ENCODE results near the gene AMOT.
A peak's percentile ranks its signal among the peaks of the same experiment; 100 is the strongest.

AMOT gene

DNA sequence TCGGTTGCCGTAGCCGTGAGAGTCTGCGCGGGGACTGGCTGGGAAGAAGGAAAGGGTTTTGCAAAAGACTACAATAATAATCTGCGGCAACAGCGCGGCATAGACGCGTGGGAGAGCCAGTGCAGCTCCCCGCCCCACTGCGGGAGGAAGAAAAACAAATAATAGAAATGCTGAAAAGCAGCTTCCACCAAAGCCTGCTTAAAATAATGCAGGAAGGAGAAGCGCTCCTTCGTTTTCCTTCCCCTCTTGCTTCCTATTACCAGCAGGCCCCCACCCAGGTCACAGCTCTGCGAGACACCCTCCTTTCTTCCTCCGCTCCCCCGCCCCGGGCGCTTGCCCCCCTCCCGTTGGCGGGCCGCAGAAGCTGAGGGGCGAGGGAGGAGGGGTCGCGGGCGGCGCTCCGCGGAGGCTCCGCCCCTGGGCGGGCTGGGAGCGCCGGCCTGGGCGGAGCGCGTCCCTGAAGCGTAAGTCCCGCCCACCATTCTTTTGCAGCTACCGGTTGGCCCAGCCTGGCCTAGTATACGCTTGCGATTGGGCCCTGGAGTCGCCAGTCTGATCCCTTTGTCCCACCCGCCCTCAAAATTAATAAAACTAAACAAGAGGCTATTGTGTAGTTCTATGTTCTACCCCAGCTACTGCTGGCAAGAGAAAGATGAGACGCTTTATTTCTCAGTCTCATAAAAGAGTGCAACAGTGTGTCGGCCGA, 636 bp upstream of the AMOT start:
- peak; percentile 73 for DNase-seq (ENCODE audit: low spot score)

DNA sequence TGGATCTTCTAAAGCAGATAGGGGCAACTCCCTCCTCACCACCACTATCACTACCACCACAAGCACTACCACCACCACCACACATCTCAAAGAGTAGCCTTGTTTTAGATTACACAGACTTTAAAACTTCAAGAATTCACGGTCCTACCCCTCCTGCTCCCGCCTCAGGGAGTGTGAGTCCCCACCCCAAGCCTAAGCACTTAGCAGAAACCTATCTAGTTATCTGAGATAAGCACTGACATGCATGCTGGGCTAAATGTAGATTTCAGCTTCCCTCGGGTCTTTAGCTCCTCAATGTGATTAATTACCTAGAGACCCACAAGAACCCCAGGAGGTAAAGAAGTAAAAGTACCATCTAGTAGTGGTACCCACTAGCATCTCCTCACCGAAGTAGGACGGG, 775 bp downstream of the AMOT start:
- DNase-seq (ENCODE audit: low spot score): no peak

DNA sequence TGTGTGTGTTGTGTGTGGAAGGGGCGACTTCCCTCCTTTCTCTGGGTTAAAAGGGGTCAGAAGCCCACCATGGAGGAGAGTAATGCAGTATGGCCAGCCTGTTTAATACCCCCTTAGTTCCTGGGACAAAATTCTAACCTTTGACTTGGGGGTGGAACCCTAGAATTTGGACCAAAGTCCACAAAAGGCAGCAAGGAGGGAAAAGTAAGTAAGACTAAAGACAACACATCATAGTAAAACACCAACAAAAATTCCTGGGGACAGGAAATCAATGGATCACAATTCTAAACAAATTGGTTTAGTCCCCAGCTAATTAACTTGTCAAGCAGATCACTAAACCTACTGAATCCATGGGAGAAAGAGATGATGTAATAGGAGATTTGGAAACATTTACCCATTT, 3.1 kb downstream of the AMOT start:
- DNase-seq (ENCODE audit: low spot score): no peak

DNA sequence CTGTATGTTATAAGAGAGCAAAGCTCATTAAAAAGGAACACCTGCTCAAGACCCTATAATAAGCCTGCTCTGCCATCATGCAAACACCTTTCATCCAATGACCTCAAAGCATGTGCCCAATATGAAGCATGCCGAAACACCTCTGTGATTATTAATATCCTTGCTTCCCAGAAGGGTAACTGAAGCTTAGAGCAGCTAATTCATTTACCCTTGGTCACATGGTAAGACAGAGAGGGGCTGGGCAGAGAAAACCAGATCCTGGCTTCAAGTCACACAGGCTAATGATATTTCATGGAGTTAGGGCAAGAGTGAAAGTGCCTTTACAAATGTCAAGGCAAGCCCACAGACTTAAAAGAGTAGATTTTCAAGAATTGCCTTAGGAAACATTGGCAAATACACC, 5.6 kb downstream of the AMOT start:
- DNase-seq (ENCODE audit: low spot score): no peak

DNA sequence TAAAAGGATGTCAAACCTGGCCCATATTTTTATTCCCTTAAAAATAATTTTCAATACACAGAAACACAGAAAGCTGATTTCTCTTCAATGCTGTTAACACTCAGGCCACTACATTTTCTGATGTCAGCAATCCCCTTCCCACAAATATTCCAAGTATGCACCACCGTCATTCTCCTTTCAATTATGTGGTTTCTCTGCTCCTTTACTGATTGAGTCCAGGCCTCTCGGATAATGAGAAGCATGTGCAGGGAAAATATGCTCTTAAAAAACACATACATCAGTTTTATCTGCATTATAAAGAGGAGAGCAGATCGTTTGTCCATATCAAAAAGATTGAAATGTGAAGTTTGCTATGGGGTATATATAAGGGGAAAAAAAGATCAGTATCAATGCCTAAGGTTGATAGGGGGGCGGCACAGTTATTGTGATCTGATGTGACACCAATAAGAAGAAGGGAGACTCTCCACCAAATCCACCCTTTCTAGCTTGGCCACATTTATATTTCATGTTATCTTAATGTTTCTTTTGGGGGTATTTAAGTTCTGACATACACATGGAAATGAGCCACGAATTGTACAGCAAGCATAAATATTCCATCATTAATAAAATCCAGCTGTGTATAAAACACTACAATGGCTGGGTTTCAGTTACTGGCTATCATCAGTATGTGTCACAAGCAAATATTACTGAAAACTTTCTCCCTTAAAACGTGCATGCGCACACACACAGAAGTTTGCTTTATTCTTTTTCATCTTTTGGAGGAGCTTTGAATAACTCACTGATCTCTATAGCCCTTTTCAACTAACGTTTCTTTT, 6.4 kb downstream of the AMOT start:
- no peak for DNase-seq (ENCODE audit: low spot score)

DNA sequence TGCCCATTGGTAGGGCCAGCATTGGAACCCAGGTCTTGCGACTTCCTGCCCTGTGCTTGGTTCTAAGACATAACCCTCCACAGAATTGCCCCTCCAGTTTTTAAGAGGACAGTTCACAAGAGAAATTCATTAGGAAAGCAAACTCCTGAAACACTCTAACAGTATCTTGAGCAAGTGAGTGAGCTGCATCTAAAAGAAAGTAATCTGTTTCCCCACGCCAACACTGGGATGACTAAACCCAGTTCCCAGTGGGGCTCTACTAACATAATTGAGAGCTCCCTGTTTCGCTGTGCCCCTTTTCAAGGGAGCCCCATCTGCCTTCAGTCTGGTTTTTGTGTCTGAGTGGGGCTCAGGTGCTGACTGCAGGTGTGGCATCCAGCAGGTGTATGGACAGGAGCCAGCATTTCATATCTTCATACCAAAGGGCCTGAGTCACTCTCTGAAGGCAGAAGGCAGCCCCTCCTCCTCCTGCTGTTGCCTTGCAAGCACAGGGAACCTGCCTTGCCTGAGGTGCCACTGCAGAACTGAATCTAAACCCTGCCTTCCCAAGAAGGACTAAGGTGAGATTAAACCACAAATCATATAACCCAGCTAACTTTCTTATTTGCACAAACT, 8.0 kb downstream of the AMOT start:
- no peak for DNase-seq (ENCODE audit: low spot score)

DNA sequence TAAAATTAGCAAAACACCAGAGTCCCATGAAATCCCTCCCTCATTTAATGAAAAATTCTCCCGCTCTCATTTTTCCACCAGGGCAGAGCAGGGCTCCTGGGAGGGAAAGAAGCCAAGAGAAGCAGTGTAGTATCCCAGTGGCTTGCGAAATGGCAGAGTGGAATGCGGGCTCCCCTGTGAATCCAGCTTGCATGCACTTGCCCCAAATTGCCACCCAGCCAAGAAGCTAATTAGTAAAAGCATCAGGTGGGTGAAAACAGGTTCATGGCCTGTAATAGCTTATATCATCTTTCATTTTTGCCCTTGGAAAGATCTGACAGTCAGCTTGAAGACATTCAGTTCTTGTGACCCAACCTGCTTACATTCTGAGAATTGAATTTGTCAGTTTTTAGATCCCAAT, 10.1 kb downstream of the AMOT start:
- no peak for DNase-seq (ENCODE audit: low spot score)

DNA sequence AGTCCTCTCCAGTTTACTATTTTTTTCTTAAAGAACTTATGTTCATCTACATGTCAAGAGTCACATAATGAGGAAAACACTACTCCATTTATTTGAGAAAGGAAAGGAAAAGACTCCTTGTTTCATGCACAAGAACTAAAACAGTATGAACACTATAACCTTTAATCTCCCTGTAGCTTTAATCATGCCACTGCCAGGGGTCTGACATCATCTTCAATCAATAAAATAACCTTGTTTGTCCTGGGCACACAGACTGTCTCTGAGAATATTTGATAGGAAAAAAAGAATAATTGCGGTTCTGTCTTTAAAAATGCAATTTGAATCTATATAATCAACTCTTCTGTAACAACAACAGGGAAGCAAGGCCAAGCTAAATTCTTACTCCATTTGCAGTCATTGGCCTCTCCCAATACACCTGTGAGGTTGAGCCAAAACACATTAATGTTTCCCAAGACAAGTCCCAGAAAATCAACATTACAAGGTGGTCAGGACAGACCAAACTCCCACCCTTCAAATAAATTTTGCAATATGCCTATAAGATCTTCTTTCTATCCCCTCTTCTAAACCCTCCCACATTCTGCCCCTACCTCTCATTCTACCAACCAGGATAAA, 13.2 kb downstream of the AMOT start:
- DNase-seq (ENCODE audit: low spot score): no peak

DNA sequence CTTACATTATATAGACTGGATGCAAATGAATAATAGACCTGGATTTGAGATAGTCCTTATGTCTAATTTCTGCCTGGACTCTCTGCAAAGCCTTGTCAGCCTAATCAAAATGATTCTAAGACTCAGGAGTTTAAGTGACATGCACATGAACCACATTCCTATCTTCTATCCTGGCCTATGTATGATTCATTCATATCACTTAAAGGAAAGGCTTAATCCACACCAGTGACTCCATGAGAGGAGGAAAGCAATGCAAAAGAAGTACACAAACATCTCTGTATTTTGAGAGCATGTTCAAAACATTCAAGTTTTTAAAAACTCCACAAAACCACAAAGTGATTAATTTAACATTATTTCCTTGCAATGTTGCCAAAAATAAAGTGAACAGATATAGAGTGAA, 14.6 kb downstream of the AMOT start:
- DNase-seq (ENCODE audit: low spot score): no peak

DNA sequence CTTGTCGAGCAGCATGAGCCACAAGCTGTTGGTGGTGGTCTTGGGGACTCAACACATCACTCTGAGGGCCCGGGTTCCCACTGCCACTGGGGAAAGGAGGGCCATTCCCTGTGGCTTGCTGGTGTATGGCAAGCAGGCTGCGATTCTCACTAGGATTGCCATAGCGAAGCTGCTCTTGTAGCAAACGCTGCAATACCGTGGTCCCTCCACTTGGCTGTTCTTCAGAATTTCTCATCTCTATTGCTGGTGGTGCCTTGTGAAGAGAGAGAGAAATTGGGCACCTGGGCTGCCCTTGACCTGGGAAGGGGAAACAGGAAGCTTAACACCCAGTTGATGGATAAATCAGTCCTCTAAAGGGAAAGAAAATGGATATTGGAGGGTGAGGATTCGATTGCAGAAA, 17.7 kb downstream of the AMOT start:
- no peak for DNase-seq (ENCODE audit: low spot score)

DNA sequence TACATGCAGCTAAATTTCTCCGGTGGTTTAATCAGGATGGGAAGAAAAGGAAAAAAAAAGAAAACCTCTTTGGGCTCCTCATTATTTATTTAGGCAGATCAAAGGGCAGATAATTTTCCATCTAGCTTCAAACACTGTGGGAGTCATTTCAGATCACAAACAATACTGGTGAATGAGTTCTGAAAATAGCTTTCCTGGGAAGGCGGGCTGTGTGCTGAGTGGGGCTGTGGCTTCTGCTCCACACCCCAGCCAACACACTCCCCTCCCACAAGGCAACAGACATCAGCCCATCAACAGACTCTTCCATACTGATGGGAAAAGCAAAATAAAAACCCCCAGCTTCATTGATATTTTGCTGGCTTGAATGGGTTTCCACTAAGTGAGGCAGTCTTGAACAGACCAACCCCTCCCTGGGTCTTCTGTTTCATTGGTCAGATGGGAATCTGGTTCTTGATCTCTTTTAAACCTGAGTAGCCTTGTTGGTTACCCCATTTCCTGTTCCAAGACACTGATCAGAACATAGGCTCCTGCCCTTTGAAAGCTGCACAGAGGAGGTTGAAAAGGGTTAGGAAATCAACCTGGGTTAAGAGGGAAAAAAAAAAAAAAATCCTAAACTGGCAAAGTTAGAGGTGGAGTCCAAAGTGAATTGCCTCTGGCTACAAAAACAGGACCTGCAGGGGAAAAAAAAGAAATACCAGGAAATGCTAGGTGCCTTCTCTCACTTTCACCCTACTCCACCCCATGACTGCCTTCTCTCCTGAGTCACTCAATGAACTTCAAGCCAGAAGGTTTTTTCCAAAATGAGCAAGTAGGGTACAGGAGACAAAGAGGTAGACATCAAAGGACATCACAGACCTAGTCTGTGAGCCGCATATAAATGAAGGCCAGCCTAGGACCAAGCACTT, 20.0 kb downstream of the AMOT start:
- DNase-seq (ENCODE audit: low spot score): no peak

DNA sequence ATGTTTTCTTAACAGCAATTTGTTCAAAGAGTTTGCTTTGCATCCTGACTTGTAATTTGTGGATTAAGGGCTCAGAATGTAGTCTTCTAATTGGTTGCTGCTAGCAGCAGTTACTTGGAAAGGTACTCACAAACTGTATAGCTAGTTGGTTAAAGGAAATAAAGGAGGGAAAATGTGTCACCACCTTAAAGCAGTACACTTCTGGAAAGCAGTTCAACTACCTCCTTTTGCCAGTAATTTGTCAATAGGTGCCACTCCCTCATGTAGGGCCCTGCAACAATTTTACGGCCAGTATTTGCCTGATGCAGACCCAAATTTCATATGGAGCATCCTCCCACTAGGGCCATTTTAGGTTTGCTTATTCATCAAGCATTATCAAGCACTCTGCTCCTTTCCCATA, 20.8 kb downstream of the AMOT start:
- no peak for DNase-seq (ENCODE audit: low spot score)

DNA sequence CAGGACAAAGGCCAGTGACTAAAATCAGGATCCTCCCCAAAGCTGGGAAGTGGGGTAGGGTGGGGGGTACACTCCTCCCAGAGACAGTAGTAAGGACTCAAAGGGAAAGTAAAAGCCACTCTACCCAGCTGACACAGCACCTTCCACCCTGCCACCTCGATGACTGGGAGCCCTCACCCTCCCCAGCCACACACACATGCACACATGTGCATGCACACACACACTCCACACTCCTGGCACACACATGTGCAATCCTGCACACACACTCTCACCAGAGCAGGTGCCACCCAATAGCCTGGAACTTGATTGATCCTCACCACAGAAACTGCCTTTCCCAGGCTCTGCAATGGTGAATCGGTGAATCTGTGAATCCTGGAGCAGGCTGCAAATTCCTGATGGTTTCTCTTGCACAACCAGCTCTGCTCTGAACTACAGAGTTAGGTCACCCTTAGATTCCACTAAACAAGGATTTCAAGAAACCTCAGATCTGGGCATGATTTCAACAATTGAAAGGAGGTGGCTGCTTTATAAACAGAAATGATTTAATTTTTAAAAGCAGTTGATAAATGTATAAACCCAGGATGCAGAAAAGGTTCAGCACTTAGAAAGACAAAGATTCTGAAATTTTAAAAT, 21.5 kb downstream of the AMOT start:
- DNase-seq (ENCODE audit: low spot score): no peak

DNA sequence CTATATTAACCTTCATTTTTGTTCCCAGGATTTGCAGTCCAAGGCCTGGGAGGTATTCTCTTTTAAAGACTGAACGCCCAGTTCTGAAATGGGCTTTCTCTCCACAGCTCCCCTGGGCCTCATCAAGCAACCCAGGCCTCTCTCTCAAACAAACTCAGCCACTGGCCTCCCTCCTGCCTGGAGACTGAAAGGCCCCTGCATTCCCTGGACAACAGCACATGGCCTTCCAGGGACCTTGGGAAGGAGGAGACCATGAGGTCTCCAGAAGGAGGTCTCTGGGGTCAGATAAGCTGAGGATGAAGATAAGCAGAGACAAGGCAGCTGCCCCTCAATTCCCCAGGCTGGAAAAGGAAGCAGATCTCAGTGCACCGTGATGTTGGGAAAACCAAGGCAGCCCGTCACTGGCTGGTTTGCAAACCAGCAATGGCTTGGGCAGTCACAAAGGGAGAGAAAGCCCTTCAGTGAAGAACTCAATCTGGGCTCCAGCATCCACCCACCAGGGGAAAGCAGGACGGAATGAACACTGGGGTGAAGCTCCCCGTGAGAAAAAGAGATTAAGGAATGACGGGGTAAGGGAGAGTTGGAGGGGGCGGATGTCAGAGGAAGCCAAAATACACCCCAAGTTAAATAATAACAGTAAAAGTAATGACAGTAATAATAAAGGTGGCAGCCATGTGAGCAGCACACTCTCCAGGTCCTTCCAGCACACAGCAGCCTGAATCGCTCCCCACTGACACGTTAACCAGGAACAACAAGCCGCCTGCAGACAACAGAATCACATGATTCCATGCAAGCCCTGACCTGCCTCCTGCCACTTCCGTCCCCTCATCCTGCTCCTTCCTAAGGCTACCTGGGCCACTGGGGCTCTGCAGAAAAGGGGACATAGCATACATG, 22.3 kb downstream of the AMOT start:
- DNase-seq (ENCODE audit: low spot score): no peak

DNA sequence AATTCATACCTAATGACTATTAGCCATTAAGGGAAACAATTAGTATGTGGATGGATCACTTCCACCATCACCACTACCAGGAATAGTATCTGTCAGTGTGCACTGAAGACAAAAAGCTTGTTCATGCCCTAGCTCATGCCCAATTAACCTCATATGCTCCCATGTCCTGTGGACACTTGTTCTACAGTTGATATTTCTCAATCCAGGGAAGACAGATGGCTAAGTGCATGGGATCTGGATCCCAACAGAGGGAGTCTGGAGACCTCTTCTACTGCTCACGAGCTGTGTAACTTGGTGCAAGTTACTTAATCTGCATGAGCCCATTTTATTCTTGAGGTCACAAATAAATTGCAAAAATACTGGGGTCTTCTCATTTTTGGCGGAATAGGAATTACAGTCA, 23.7 kb downstream of the AMOT start:
- DNase-seq (ENCODE audit: low spot score): no peak

DNA sequence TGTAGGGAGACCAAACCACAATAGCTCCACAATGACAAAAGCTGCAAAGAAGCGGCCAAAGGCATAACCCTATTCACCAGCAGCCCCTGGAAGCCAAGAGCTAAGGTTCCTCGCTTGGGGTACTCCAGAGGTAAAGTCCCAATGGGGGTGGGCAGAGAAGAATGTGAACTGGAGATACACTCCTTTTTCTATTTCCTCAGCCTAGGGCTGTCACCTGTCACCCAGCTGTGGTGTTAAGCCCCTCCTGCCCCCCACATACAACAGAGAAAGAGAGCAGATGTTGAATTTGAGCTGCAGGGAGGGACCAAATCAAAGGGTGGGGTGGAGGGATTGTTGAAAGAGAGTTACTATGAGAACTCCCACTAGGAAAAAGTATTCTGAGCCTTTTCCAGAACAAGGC, 26.1 kb downstream of the AMOT start:
- no peak for DNase-seq (ENCODE audit: low spot score)

DNA sequence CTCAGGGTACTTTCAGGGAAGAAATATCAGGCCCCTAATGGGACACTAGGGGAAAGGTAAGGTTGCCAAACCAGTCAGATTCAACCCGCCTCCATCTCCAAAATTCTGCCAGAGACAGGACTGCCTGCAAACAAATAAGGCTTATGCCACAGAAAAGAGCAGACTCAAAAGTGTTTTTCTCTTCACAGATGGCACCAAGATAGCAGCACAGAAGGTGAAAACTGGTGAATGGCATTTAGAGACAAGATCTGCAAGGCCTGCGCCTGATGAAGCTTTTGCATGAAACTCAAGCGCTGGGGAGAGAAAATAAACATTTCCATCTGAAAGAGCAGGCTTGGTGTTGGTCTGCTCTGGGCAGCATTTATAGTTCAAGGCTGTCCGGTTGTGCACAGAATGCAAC, 27.9 kb downstream of the AMOT start:
- DNase-seq (ENCODE audit: low spot score): no peak

DNA sequence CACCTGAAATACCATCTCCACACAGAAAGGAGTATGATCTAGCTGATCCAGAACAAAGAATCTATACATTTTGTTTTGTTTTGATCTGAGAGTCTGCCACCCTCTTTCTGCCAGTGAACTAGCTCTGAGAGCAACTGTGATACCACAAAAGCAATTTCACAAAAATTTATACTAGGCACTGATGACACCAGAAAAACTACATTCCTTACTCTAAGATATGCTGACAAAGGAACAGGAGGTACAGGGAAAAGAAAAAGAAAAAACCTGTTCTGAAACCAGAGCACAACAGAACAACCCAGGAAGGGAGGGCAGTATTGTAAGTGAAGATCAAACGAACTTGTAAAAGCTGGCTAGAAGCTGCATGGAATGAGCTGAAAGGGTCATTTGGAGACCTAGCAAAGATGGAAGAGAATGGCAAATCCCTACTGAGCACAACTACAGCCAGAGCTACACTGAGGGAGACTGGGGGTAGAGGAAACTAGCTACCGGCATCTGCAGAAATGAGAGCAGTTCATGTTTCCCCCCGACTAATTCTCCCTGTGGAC, 31.9 kb downstream of the AMOT start:
- no peak for DNase-seq (ENCODE audit: low spot score)

DNA sequence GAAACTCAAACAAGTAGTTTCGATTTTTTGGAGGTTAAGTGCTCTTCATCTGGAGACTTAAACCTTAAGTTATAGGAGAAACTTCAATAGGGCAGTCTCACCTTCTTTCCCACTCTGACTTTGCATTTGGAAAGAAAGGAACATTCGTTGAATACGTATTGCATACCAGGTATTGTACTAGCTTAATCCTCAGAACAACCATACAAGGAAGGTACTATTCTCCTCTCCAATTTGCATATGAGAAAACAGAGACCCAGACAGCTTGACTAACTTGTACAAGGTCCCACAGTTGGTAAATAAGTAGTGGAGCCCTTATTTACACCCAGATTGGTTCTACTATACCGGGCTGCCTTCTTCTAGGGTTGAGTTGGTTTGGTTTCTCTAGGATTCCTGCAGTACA, 32.6 kb downstream of the AMOT start:
- DNase-seq (ENCODE audit: low spot score): no peak

DNA sequence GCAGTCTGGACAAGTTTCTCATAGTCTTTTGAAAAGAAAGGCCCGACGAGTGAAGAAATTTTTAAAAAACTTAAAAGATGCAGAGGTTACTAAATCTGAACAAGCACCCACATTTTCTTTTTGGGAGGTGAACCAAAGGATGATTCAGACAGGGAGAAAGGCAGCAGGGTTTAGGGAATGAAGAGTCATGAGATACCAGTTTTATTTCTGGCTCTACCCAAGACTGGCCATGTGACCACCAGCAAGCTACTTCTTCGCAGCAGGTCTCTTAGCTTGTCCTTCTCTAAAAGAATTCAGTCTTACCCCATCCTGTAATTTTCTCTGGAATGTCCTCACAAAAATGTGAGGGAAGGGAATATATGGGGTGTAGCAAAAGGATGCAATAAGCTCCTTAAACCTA, 37.6 kb downstream of the AMOT start:
- no peak for DNase-seq (ENCODE audit: low spot score)
